GM21619 (cell line): ENCODE measurements around the gene TCL1B.
A peak's percentile ranks its signal among the peaks of the same experiment; 100 is the strongest.

ENCODE experiments used
- ATAC-seq: cut with Tn5 transposase; IDR thresholded peaks from one replicate; pipeline ENCODE4 v1.9.1; 2021; ENCODE audit not compliant: unreplicated experiment

TCL1B gene

GRCh38 chr14:95700221-95700976 is 14.2 kb downstream of the TCL1B start:
- no peak for ATAC-seq

- no peak for ATAC-seq
Measured at GRCh38 chr14:95701846-95702221, 15.6 kb downstream of the TCL1B start.

- ATAC-seq: no peak
Measured at GRCh38 chr14:95703341-95703740, 17.1 kb downstream of the TCL1B start.

- ATAC-seq: no peak
Measured at GRCh38 chr14:95703805-95704204, 17.6 kb downstream of the TCL1B start.

GRCh38 chr14:95705518-95705917 is 19.3 kb downstream of the TCL1B start:
- no peak for ATAC-seq

GRCh38 chr14:95707327-95707726 is 21.1 kb downstream of the TCL1B start:
- no peak for ATAC-seq

- no peak for ATAC-seq
Measured at GRCh38 chr14:95710106-95710505, 23.9 kb downstream of the TCL1B start.

GRCh38 chr14:95711476-95712176 is 25.4 kb downstream of the TCL1B start:
- no peak for ATAC-seq

GRCh38 chr14:95712398-95712797 is 26.2 kb downstream of the TCL1B start:
- no peak for ATAC-seq

GRCh38 chr14:95713596-95714371 is 27.6 kb downstream of the TCL1B start, which contains the start of gene TCL1A:
Gene TCL1A (minus strand): TSS chr14:95714125. CDS start chr14:95714066, 59 bp downstream.
- ATAC-seq: peak; percentile 80

- ATAC-seq: no peak
Measured at GRCh38 chr14:95722525-95723190, 36.4 kb downstream of the TCL1B start.

- ATAC-seq: peak; percentile 85
Measured at GRCh38 chr14:95725685-95726336, 39.6 kb downstream of the TCL1B start.

GRCh38 chr14:95727056-95727700 is 41.0 kb downstream of the TCL1B start:
- ATAC-seq: no peak

- peak; percentile 45 for ATAC-seq
Measured at GRCh38 chr14:95729402-95730028, 43.3 kb downstream of the TCL1B start.

- no peak for ATAC-seq
Measured at GRCh38 chr14:95730126-95730525, 43.9 kb downstream of the TCL1B start.

GRCh38 chr14:95733212-95733611 is 47.0 kb downstream of the TCL1B start:
- no peak for ATAC-seq

GRCh38 chr14:95739356-95739755 is 53.1 kb downstream of the TCL1B start:
- ATAC-seq: no peak

- ATAC-seq: no peak
Measured at GRCh38 chr14:95741038-95741490, 54.8 kb downstream of the TCL1B start.

- no peak for ATAC-seq
Measured at GRCh38 chr14:95741781-95742180, 55.6 kb downstream of the TCL1B start.
